ENCODE data around the gene MCM3AP. TPM values are rescaled to one million over a fixed set of nuclear protein-coding genes. Genes with fewer than 3 reads are reported as not detected.
A peak's percentile ranks its signal among the peaks of the same experiment; 100 is the strongest.

The MCM3AP gene
- total RNA-seq, 1 donor from 2014 or later, result 84.7 TPM

- no peak for TF ChIP-seq CTCF (conservative IDR thresholded peaks at IDR 0.05; ENCODE audit: low read depth, low read length)
- DNase-seq (ENCODE audit: low read depth), result no peak
- no peak overlapping the region for H3K4me3 ChIP-seq (ENCODE audit: low read depth, low read length)
Measured at GRCh38 chr21:46299167-46299566, 13.8 kb upstream of the MCM3AP start.

- no peak for DNase-seq (ENCODE audit: low read depth)
- TF ChIP-seq CTCF (conservative IDR thresholded peaks at IDR 0.05; ENCODE audit: low read depth, low read length), result no peak
- peak overlapping the region; percentile 28 for H3K4me3 ChIP-seq (ENCODE audit: low read depth, low read length)
Measured at GRCh38 chr21:46297338-46298271, 12.2 kb upstream of the MCM3AP start.

GRCh38 chr21:46295996-46296752 lies 10.8 kb upstream of the MCM3AP start:
- no peak for TF ChIP-seq CTCF (conservative IDR thresholded peaks at IDR 0.05; ENCODE audit: low read depth, low read length)
- no peak for DNase-seq (ENCODE audit: low read depth)
- no peak overlapping the region for H3K4me3 ChIP-seq (ENCODE audit: low read depth, low read length)

GRCh38 chr21:46295177-46295770 lies 9.9 kb upstream of the MCM3AP start:
- no peak overlapping the region for H3K4me3 ChIP-seq (ENCODE audit: low read depth, low read length)
- no peak for DNase-seq (ENCODE audit: low read depth)
- no peak for TF ChIP-seq CTCF (conservative IDR thresholded peaks at IDR 0.05; ENCODE audit: low read depth, low read length)

GRCh38 chr21:46294647-46295176 lies 9.3 kb upstream of the MCM3AP start:
- DNase-seq (ENCODE audit: low read depth), result peak; percentile 29
- H3K4me3 ChIP-seq (ENCODE audit: low read depth, low read length), result no peak overlapping the region
- no peak for TF ChIP-seq CTCF (conservative IDR thresholded peaks at IDR 0.05; ENCODE audit: low read depth, low read length)

GRCh38 chr21:46291561-46291960 lies 6.2 kb upstream of the MCM3AP start:
- DNase-seq (ENCODE audit: low read depth), result no peak
- no peak for TF ChIP-seq CTCF (conservative IDR thresholded peaks at IDR 0.05; ENCODE audit: low read depth, low read length)
- no peak overlapping the region for H3K4me3 ChIP-seq (ENCODE audit: low read depth, low read length)
